Measurements from ENCODE around the gene CST4.
"Not testable (repeated sequence)": the region's sequence is repeated elsewhere in the genome, so short reads cannot be mapped to it uniquely, and the experiment has no call there.

DNA sequence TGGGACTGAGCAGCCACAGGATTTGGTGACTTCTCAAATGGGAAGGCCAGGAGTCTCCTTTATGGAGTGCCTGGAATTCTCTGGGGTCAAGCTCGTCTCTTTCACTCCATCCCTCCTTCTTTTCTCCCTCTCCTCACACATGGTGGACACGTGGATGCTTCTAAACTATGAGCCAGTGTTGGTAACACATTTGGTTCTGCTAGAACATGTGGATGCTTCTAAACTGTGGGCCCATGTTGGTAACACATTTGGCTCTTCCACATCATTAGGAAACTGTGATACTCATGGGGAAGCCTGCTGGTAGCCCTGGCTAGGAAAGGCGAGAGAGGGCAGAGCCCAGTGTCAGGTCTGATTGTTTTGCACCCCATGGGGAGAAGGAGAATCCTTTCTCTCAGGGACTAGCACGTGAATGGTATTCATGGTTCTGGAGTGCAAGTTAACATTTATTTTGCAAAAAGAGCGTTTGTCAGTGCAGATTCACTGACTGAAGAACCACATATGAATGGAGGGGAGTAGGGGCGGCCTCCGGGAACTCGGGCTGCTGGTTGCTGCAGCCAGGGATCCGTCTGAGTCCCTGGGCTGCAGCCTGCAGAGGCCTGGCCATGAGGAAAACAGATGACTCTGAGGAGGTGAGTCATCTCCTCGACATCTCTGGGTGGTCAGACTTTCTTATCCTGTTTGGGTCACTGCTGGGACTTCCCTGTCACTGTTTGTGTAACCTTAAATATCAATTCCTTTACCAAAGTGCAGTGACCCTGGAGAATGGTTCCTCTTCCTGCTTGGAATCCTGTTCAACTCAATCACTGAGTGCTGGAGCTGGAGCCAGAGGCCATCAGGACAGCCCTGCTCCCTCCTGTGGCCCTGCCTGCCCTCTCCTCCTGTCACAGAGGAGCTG lies 4.1 kb upstream of the CST4 start:
- TF ChIP-seq GATA1 (IDR thresholded peaks at IDR 0.05; ENCODE audit: low read depth, low read length); POLR2A (IDR thresholded peaks at IDR 0.05; ENCODE audit: low read length): not testable (repeated sequence)
